A549 (cell line): ENCODE data around the gene ZNF740. TPM values are rescaled to one million over a fixed set of nuclear protein-coding genes. Genes with fewer than 3 reads are reported as not detected.

Experiments used
- ATAC-seq, 2 experiments: fragments of 200-7000 bp in 1 of 2; fragments of >200 bp in 1 of 2; cut with Nextera tagmentation in 1 of 2; cut with Tn5 transposase in 1 of 2; 3 replicates each; pipeline versions ENCODE4 v1.8.0 to v1.9.1; 2018 to 2020; ENCODE audit warnings: mild to moderate bottlenecking in 1 of 2, moderate library complexity in 1 of 2
- CTCF ChIA-PET: fragments of 300-600 bp; sonication (Branson Sonifier 250); formaldehyde crosslinking; extraction: SDS; loops from one replicate; lab custom pipeline; 2021; ENCODE audit warnings: antibody characterized with exemption, inconsistent platforms; lab: Yijun Ruan, JAX
- POLR2A ChIA-PET: fragments of 350-600 bp; formaldehyde crosslinking; extraction: SDS; loops from one replicate; lab custom pipeline; 2021; ENCODE audit warnings: antibody characterized with exemption, inconsistent platforms; lab: Yijun Ruan, JAX
- DNase-seq, 2 experiments: peaks; one replicate each; pipeline versions ENCODE4 v3.0.0 to v3.0.0-alpha.2; 2011 to 2016; ENCODE audit warnings: low read depth in 1 of 2, low spot score in 1 of 2
- FAIRE-seq: peaks from 2 replicates; lab custom pipeline; 2011; peaks lifted over from hg19 to GRCh38; lab: Jason Lieb, UNC
- H3K27ac ChIP-seq, 2 experiments: fragments of >200 bp; sonication (Bioruptor Twin); formaldehyde crosslinking; 3 replicates each; pipeline ENCODE4 v1.5.1; 2016 to 2017
- H3K4me1 ChIP-seq: fragments of >200 bp; sonication (Bioruptor Twin); formaldehyde crosslinking; 3 replicates; pipeline ENCODE4 v1.6.1; 2016
- H3K4me2 ChIP-seq: fragments of >200 bp; sonication (Bioruptor Twin); formaldehyde crosslinking; 3 replicates; pipeline ENCODE4 v1.6.1; 2016
- H3K4me3 ChIP-seq: fragments of >200 bp; sonication (Bioruptor Twin); formaldehyde crosslinking; 3 replicates; pipeline ENCODE4 v1.5.1; 2016
- H3K9me3 ChIP-seq: fragments of >200 bp; sonication (Bioruptor Twin); formaldehyde crosslinking; 3 replicates; pipeline ENCODE4 v1.6.1; 2016
- BHLHE40 ChIP-seq: IDR thresholded peaks from 2 replicates; pipeline ENCODE4 v1.6.1; 2012; ENCODE audit warnings: low read depth, low read length, inconsistent platforms
- CEBPB ChIP-seq, 2 experiments: fragments of >200 bp in 1 of 2; sonication (Bioruptor Twin) in 1 of 2; formaldehyde crosslinking in 1 of 2; IDR thresholded peaks; 2 replicates each; pipeline ENCODE4 v1.6.1; 2012 to 2016
- CHD2 ChIP-seq: fragments of 150-350 bp; IDR thresholded peaks from 2 replicates; pipeline ENCODE4 v1.6.1; 2014; ENCODE audit warnings: low read length; ENCODE audit not compliant: partially characterized antibody
- EHF ChIP-seq: fragments of 250-450 bp; sonication (Bioruptor Pico); IDR thresholded peaks from 2 replicates; pipeline ENCODE4 v1.5.0; 2020; ENCODE audit warnings: mild to moderate bottlenecking
- EHMT2 ChIP-seq: fragments of 200-600 bp; sonication (generic); IDR thresholded peaks from 2 replicates; pipeline ENCODE4 v1.6.1; 2016; ENCODE audit warnings: antibody characterized with exemption, low read depth, mild to moderate bottlenecking, moderate library complexity
- EP300 ChIP-seq, 2 experiments: fragments of >200 bp; sonication (Bioruptor Twin); formaldehyde crosslinking; IDR thresholded peaks; 2 replicates in 1 of 2; 3 replicates in 1 of 2; pipeline ENCODE4 v1.6.1; 2016 to 2017
- GATA3 ChIP-seq: IDR thresholded peaks from 2 replicates; pipeline ENCODE4 v1.6.1; 2012; ENCODE audit warnings: borderline replicate concordance
- HDAC2 ChIP-seq: fragments of 200-600 bp; sonication (generic); IDR thresholded peaks from 2 replicates; pipeline ENCODE4 v1.6.1; 2016
- HEYL ChIP-seq: fragments of 250-450 bp; sonication (Bioruptor Pico); IDR thresholded peaks from 2 replicates; pipeline ENCODE4 v1.8.0; 2021; ENCODE audit warnings: mild to moderate bottlenecking, moderate library complexity
- HOXB13 ChIP-seq: fragments of 250-450 bp; sonication (Bioruptor Pico); IDR thresholded peaks from 2 replicates; pipeline ENCODE4 v1.5.0; 2020; ENCODE audit warnings: low read depth, mild to moderate bottlenecking, moderate library complexity
- JUNB ChIP-seq: fragments of >200 bp; sonication (Bioruptor Twin); formaldehyde crosslinking; IDR thresholded peaks from 2 replicates; pipeline ENCODE4 v1.6.1; 2016
- KDM1A ChIP-seq: fragments of 200-600 bp; sonication (generic); IDR thresholded peaks from 2 replicates; pipeline ENCODE4 v1.6.1; 2016; ENCODE audit warnings: low read depth, mild to moderate bottlenecking
- MAFK ChIP-seq: fragments of 450-650 bp; IDR thresholded peaks from 2 replicates; pipeline ENCODE4 v1.6.1; 2014; ENCODE audit not compliant: partially characterized antibody
- MAZ ChIP-seq: fragments of 150-350 bp; IDR thresholded peaks from 2 replicates; pipeline ENCODE4 v1.6.1; 2014; ENCODE audit warnings: antibody characterized with exemption, low read depth, low read length, borderline replicate concordance
- NFE2L2 ChIP-seq: fragments of 150-350 bp; conservative IDR thresholded peaks from 2 replicates; pipeline ENCODE4 v1.6.1; 2014; ENCODE audit warnings: low read length
- PHF8 ChIP-seq: fragments of 200-600 bp; sonication (generic); IDR thresholded peaks from 2 replicates; pipeline ENCODE4 v1.6.1; 2016; ENCODE audit warnings: low read depth, mild to moderate bottlenecking, antibody characterized with exemption, moderate library complexity, borderline replicate concordance
- POLR2A ChIP-seq: IDR thresholded peaks from 2 replicates; pipeline ENCODE4 v1.6.1; 2012; ENCODE audit warnings: mild to moderate bottlenecking, low read length
- RAD21 ChIP-seq, 2 experiments: fragments of >200 bp in 1 of 2; sonication (Bioruptor Twin) in 1 of 2; formaldehyde crosslinking in 1 of 2; IDR thresholded peaks in 1 of 2; conservative IDR thresholded peaks in 1 of 2; 2 replicates in 1 of 2; 3 replicates in 1 of 2; pipeline ENCODE4 v1.6.1; 2012 to 2018; ENCODE audit warnings: inconsistent platforms in 1 of 2
- SREBF2 ChIP-seq: fragments of 450-650 bp; IDR thresholded peaks from 2 replicates; pipeline ENCODE4 v1.6.1; 2014; ENCODE audit warnings: mild to moderate bottlenecking, moderate library complexity
- ZNF302 ChIP-seq: fragments of 250-450 bp; sonication (Bioruptor Pico); IDR thresholded peaks from 2 replicates; pipeline ENCODE4 v1.9.0; 2021; ENCODE audit warnings: inconsistent platforms, mild to moderate bottlenecking, moderate library complexity
- ZSCAN20 ChIP-seq: fragments of 250-450 bp; sonication (Bioruptor Pico); IDR thresholded peaks from 2 replicates; pipeline ENCODE4 v1.8.0; 2022; ENCODE audit warnings: mild to moderate bottlenecking, moderate library complexity
- WGBS: methylation state at CpG from one replicate; pipeline ENCODE4 v1.1.6; 2017; ENCODE audit errors: missing lambda C conversion rate; 5-methylcytosine and 5-hydroxymethylcytosine counted together
- polyA plus RNA-seq, 4 experiments: library from polyadenylated mRNA; depleted of rRNA in 3 of 4; stranded (reverse); fragments of >200 nt; fragmentation: RNase III in 1 of 4; extraction: RNeasy Plus Mini Kit Qiagen cat#74134 plus additional on column Dnase treatment in 1 of 4; gene quantifications; 2 replicates in 3 of 4; 3 replicates in 1 of 4; pipeline ENCODE4 v1.2.3, GENCODE V29; 2011 to 2017
- TF ChIP-seq, protein P1 (sequence below): fragments of 200-600 bp; sonication (generic); IDR thresholded peaks from 2 replicates; pipeline ENCODE4 v1.6.1; 2016; ENCODE audit warnings: antibody characterized with exemption, mild to moderate bottlenecking, moderate library complexity
- TF ChIP-seq, protein P2 (sequence below): fragments of >200 bp; sonication (Bioruptor Twin); formaldehyde crosslinking; IDR thresholded peaks from 3 replicates; pipeline ENCODE4 v1.6.1; 2016

The ZNF740 gene
- polyA plus RNA-seq, 2 of the 4 experiments (the other 2 are of a cell fraction), result 15.1 to 28.8 TPM

DNA sequence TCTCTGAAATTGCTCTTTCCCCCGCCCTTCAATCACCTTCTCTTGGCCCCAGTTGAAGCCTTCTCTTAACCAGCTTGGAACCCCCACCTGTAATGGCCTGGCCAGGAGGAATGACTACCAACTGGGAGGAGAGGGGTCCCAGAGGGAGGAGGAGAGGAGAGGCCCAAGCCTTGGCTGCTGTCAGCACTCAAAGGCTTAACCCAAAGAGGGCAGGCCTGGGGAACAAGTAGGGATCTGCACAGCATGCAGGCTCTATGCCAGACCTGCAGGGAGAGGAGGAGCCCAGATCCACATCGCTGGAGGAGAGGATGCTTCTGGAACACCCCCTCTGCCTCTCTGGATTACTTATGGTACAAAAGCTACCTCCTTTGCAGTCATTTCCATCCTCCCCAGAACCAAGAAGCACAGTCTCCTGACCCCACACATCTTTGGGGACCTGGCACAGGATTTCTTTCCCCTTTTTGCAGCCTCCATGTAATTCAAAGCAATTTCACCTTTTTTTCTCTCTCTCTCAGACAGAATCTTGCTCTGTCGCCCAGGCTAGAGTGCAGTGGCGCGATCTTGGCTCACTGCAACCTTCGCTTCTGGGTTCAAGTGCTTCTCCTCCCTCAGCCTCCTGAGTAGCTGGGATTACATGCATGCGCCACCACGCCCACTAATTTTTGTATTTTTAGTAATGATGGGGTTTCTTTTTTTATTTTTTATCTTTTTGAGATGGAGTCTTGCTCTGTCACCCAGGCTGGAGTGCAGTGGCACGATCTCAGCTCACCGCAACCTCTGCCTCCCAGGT, 45.3 kb downstream of the ZNF740 start:
- H3K4me3 ChIP-seq, result no peak overlapping the region
- H3K4me1 ChIP-seq, result peaks cover 38% of the 10 kb centered on the region
- DNase-seq (no peak), ATAC-seq (no peak), FAIRE-seq (no peak)
- no peaks in the 10 kb centered on the region for H3K9me3 ChIP-seq
- CTCF ChIA-PET, result interaction anchor here (0.7 to 33.2 kb wide), 11 partner anchors 10 to 283 kb away, joined by 3 to 1046 read pairs (median 5); partner anchors contain the start of genes ESPL1, MYG1 and PFDN5
- H3K4me2 ChIP-seq, result no peak overlapping the region
- peak overlapping the region in 1 of 2 experiments; percentile 8; a peak in 1 of 6 replicates for H3K27ac ChIP-seq
- POLR2A ChIA-PET, result no interaction called here
- TF ChIP-seq, protein P1, sequence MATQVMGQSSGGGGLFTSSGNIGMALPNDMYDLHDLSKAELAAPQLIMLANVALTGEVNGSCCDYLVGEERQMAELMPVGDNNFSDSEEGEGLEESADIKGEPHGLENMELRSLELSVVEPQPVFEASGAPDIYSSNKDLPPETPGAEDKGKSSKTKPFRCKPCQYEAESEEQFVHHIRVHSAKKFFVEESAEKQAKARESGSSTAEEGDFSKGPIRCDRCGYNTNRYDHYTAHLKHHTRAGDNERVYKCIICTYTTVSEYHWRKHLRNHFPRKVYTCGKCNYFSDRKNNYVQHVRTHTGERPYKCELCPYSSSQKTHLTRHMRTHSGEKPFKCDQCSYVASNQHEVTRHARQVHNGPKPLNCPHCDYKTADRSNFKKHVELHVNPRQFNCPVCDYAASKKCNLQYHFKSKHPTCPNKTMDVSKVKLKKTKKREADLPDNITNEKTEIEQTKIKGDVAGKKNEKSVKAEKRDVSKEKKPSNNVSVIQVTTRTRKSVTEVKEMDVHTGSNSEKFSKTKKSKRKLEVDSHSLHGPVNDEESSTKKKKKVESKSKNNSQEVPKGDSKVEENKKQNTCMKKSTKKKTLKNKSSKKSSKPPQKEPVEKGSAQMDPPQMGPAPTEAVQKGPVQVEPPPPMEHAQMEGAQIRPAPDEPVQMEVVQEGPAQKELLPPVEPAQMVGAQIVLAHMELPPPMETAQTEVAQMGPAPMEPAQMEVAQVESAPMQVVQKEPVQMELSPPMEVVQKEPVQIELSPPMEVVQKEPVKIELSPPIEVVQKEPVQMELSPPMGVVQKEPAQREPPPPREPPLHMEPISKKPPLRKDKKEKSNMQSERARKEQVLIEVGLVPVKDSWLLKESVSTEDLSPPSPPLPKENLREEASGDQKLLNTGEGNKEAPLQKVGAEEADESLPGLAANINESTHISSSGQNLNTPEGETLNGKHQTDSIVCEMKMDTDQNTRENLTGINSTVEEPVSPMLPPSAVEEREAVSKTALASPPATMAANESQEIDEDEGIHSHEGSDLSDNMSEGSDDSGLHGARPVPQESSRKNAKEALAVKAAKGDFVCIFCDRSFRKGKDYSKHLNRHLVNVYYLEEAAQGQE, result no peak
- TF ChIP-seq PHF8 (no peak), EHF (no peak), SREBF2 (no peak), ZNF302 (CRISPR knock-in tag) (no peak), EHMT2 (no peak), EP300 (IDR thresholded peaks at IDR 0.05) (no peak), HOXB13 (CRISPR knock-in tag) (no peak), MAFK (no peak), CHD2 (no peak), HDAC2 (no peak), POLR2A (no peak), BHLHE40 (no peak)
- TF ChIP-seq, all 56 proteins: peak for 0
- WGBS, result 90% methylated on average over 10 of the region's 10 CpGs

- ATAC-seq, result no peak
- DNase-seq, result no peak
- Histone ChIP-seq H3K4me3 (no peak overlapping the region), H3K9me3 (no peaks in the 10 kb centered on the region), H3K4me2 (no peak overlapping the region), H3K4me1 (peaks cover 46% of the 10 kb centered on the region), H3K27ac (no peak overlapping the region)
- 96% methylated on average over 4 of the region's 4 CpGs for WGBS
- POLR2A ChIA-PET, result no interaction called here
- FAIRE-seq, result no peak
- TF ChIP-seq GATA3, result no peak
- TF ChIP-seq NFE2L2, result no peak
- no peak for TF ChIP-seq EHMT2
- no peak for TF ChIP-seq RAD21 (conservative IDR thresholded peaks at IDR 0.05 in 1 of 2, IDR thresholded peaks at IDR 0.05 in 1 of 2)
- TF ChIP-seq HDAC2, result no peak
- TF ChIP-seq, all 56 proteins: peak for 0
- CTCF ChIA-PET, result interaction anchor here (1.6 to 33.2 kb wide), 4 partner anchors 14 to 63 kb away, joined by 5 to 1046 read pairs (median 24); partner anchors contain the start of genes ESPL1, MYG1 and PFDN5
Measured at GRCh38 chr12:53226815-53227214, 46.3 kb downstream of the ZNF740 start.

GRCh38 chr12:53227341-53227740, 46.8 kb downstream of the ZNF740 start:
- TF ChIP-seq HEYL (CRISPR knock-in tag) (no peak), MAZ (no peak), CEBPB (IDR thresholded peaks at IDR 0.05) (no peak), MAFK (no peak), KDM1A (no peak), SREBF2 (no peak), ZSCAN20 (no peak), JUNB (no peak)
- TF ChIP-seq, protein P2, sequence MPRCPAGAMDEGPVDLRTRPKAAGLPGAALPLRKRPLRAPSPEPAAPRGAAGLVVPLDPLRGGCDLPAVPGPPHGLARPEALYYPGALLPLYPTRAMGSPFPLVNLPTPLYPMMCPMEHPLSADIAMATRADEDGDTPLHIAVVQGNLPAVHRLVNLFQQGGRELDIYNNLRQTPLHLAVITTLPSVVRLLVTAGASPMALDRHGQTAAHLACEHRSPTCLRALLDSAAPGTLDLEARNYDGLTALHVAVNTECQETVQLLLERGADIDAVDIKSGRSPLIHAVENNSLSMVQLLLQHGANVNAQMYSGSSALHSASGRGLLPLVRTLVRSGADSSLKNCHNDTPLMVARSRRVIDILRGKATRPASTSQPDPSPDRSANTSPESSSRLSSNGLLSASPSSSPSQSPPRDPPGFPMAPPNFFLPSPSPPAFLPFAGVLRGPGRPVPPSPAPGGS, result no peak
- no peaks in the 10 kb centered on the region for H3K9me3 ChIP-seq
- 94% methylated on average over 11 of the region's 11 CpGs for WGBS
- no peak overlapping the region for H3K27ac ChIP-seq
- FAIRE-seq, result no peak
- no peak overlapping the region for H3K4me3 ChIP-seq
- no peak for ATAC-seq
- CTCF ChIA-PET, result interaction anchor here (0.5 to 33.2 kb wide), 6 partner anchors 14 to 251 kb away, joined by 3 to 1046 read pairs (median 6); partner anchors contain the start of genes MYG1, PFDN5 and SPRYD3
- POLR2A ChIA-PET, result no interaction called here
- peaks cover 42% of the 10 kb centered on the region for H3K4me1 ChIP-seq
- H3K4me2 ChIP-seq, result no peak overlapping the region
- DNase-seq, result no peak
